HepG2 (cell line): ENCODE data around the gene IRF3. TPM values are rescaled to one million over a fixed set of nuclear protein-coding genes. Genes with fewer than 3 reads are reported as not detected.

ENCODE experiments used
- ATF1 ChIP-seq: IDR thresholded peaks from 2 replicates; pipeline ENCODE4 v1.6.1; 2016; ENCODE audit warnings: mild to moderate bottlenecking, control low read depth
- BRD4 ChIP-seq: sonication (generic); formaldehyde crosslinking; IDR thresholded peaks from 2 replicates; pipeline ENCODE4 v1.4.0; 2020; ENCODE audit warnings: missing genetic modification reagents
- DNMT1 ChIP-seq: sonication (generic); formaldehyde crosslinking; IDR thresholded peaks from 2 replicates; pipeline ENCODE4 v1.5.1; 2020; ENCODE audit warnings: mild to moderate bottlenecking, missing genetic modification reagents
- HNRNPL ChIP-seq: fragments of 200-400 bp; formaldehyde crosslinking; IDR thresholded peaks from 2 replicates; pipeline ENCODE4 v1.6.1; 2017; ENCODE audit warnings: mild to moderate bottlenecking, low read depth, low read length
- ISL2 ChIP-seq: sonication (generic); formaldehyde crosslinking; IDR thresholded peaks from 2 replicates; pipeline ENCODE4 v1.5.0; 2020; ENCODE audit warnings: missing genetic modification reagents
- MTA3 ChIP-seq: sonication (generic); formaldehyde crosslinking; IDR thresholded peaks from 2 replicates; pipeline ENCODE4 v1.4.0; 2020; ENCODE audit warnings: missing genetic modification reagents
- NFE2 ChIP-seq: sonication (generic); formaldehyde crosslinking; IDR thresholded peaks from 2 replicates; pipeline ENCODE4 v1.4.0; 2020; ENCODE audit warnings: missing genetic modification reagents
- NKX3-1 ChIP-seq: sonication (generic); formaldehyde crosslinking; IDR thresholded peaks from 2 replicates; pipeline ENCODE4 v1.5.0; 2020; ENCODE audit warnings: missing genetic modification reagents
- PHB2 ChIP-seq: fragments of 450-650 bp; IDR thresholded peaks from 2 replicates; pipeline ENCODE4 v1.6.1; 2018; ENCODE audit not compliant: partially characterized antibody
- PHF8 ChIP-seq: sonication (generic); formaldehyde crosslinking; IDR thresholded peaks from 2 replicates; pipeline ENCODE4 v1.5.0; 2020; ENCODE audit warnings: missing genetic modification reagents
- SNAPC2 ChIP-seq: sonication (generic); formaldehyde crosslinking; IDR thresholded peaks from 2 replicates; pipeline ENCODE4 v1.8.1; 2022; ENCODE audit warnings: mild to moderate bottlenecking, missing genetic modification reagents
- SOX13 ChIP-seq, 3 experiments: fragments of 450-650 bp in 1 of 3; sonication (generic) in 1 of 3; formaldehyde crosslinking in 1 of 3; IDR thresholded peaks in 2 of 3; conservative IDR thresholded peaks in 1 of 3; 2 replicates each; pipeline versions ENCODE4 v1.5.0 to v1.6.1; 2016 to 2020; ENCODE audit warnings: antibody characterized with exemption in 1 of 3, mild to moderate bottlenecking in 1 of 3, missing compliant biosample characterization in 1 of 3, missing genetic modification reagents in 1 of 3, moderate library complexity in 1 of 3
- ZBTB38 ChIP-seq: sonication (generic); formaldehyde crosslinking; IDR thresholded peaks from 2 replicates; pipeline ENCODE4 v1.5.1; 2020; ENCODE audit warnings: mild to moderate bottlenecking, missing genetic modification reagents
- ZC3H4 ChIP-seq: sonication (generic); formaldehyde crosslinking; IDR thresholded peaks from 2 replicates; pipeline ENCODE4 v1.4.0; 2020; ENCODE audit warnings: missing genetic modification reagents, borderline replicate concordance
- ZNF253 ChIP-seq: sonication (generic); formaldehyde crosslinking; IDR thresholded peaks from 2 replicates; pipeline ENCODE4 v1.8.0; 2022; ENCODE audit warnings: mild to moderate bottlenecking, missing genetic modification reagents, borderline replicate concordance
- ZNF670 ChIP-seq: sonication (generic); formaldehyde crosslinking; IDR thresholded peaks from 2 replicates; pipeline ENCODE4 v1.8.0; 2022; ENCODE audit warnings: mild to moderate bottlenecking, missing genetic modification reagents, borderline replicate concordance
- ZNF709 ChIP-seq: sonication (generic); formaldehyde crosslinking; IDR thresholded peaks from 2 replicates; pipeline ENCODE4 v1.5.0; 2020; ENCODE audit warnings: mild to moderate bottlenecking, missing genetic modification reagents
- ZNF766 ChIP-seq: sonication (generic); formaldehyde crosslinking; IDR thresholded peaks from 2 replicates; pipeline ENCODE4 v1.5.0; 2020; ENCODE audit warnings: missing genetic modification reagents, borderline replicate concordance
- ZNF776 ChIP-seq: sonication (generic); formaldehyde crosslinking; IDR thresholded peaks from 2 replicates; pipeline ENCODE4 v1.4.0; 2020; ENCODE audit warnings: mild to moderate bottlenecking, missing genetic modification reagents
- ZNF777 ChIP-seq: sonication (generic); formaldehyde crosslinking; IDR thresholded peaks from 2 replicates; pipeline ENCODE4 v1.4.0; 2020; ENCODE audit warnings: missing genetic modification reagents
- ZSCAN25 ChIP-seq: sonication (generic); formaldehyde crosslinking; IDR thresholded peaks from 2 replicates; pipeline ENCODE4 v1.8.0; 2022; ENCODE audit warnings: mild to moderate bottlenecking, missing genetic modification reagents
- polyA plus RNA-seq, 8 experiments: library from polyadenylated mRNA; depleted of rRNA in 3 of 8; stranded (reverse) in 7 of 8; unstranded in 1 of 8; fragments of >200 nt; fragmentation: Illumina TruSeq in 4 of 8; extraction: Trizol in 4 of 8; gene quantifications; 2 replicates each; pipeline versions ENCODE4 v1.2.1 to v1.2.3, GENCODE V29; 2011 to 2016; ENCODE audit warnings: low read depth in 4 of 8, missing spikeins in 1 of 8, mixed read lengths in 1 of 8; ENCODE audit not compliant: insufficient read depth in 1 of 8
- total RNA-seq, 5 experiments: library from RNA; depleted of rRNA; stranded (reverse); fragments of >200 nt; fragmentation: Illumina TruSeq; extraction: Trizol; gene quantifications; 2 replicates each; pipeline ENCODE4 v1.2.3, GENCODE V29; 2016; ENCODE audit warnings: low read depth in 1 of 5
- TF ChIP-seq, protein P1 (sequence below): IDR thresholded peaks from 2 replicates; pipeline ENCODE4 v1.6.1; 2016; ENCODE audit warnings: missing biosample characterization, missing genetic modification reagents, low read depth
- TF ChIP-seq, protein P2 (sequence below): sonication (generic); formaldehyde crosslinking; IDR thresholded peaks from 2 replicates; pipeline ENCODE4 v1.4.0; 2020; ENCODE audit warnings: missing genetic modification reagents, borderline replicate concordance
- TF ChIP-seq, protein P3 (sequence below): sonication (generic); formaldehyde crosslinking; IDR thresholded peaks from 2 replicates; pipeline ENCODE4 v1.8.1; 2022; ENCODE audit warnings: low read depth, mild to moderate bottlenecking, missing genetic modification reagents

The IRF3 gene
- total and polyA plus RNA-seq, 2 of the 13 experiments (the other 11 are each of a cell fraction or from before 2014, with no cell fraction given) = 61.9 to 65.5 TPM

DNA sequence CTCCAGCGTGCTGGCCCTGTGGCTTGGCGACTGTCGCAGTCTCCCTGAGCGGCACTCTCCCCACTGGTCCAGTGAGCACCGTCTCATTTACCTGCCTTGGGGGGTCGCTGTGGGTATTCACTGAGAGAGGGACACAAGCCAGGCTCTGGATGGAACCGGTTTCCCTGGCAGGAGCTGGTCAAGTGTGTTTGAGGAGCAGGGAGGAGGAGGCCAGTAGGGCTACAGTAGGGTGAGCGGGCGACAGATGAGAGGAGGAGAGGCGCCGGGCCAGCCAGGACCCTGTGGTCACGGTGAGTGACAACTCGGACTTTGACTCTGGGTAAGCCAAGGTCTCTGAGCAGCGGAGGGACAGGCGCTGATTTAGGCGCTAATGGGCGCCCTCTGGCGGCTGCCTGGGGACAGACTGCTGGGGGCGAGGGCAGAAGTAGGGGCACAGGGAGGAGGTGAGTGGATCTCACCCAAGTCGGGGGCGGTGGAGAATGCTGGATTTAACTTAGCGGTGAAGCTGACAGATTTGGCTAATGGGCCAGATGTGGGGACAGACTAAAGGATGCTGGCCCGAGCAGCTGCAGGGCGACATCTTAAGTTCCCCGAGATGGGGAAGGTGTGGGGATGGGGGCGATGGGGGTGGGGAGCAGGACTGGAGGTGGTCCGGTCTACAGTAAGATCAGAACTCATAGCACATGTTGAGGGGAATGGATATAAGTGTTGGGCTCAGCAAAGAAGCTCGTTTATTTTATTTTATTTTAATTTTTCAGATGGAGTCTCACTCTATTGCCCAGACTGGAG, 6.7 kb upstream of the IRF3 start (continued):
- 0 out of 2 replicates have a peak, but pooled peaks have one; percentile 17 for TF ChIP-seq ZNF777 (CRISPR knock-in tag)
- TF ChIP-seq, protein P1, sequence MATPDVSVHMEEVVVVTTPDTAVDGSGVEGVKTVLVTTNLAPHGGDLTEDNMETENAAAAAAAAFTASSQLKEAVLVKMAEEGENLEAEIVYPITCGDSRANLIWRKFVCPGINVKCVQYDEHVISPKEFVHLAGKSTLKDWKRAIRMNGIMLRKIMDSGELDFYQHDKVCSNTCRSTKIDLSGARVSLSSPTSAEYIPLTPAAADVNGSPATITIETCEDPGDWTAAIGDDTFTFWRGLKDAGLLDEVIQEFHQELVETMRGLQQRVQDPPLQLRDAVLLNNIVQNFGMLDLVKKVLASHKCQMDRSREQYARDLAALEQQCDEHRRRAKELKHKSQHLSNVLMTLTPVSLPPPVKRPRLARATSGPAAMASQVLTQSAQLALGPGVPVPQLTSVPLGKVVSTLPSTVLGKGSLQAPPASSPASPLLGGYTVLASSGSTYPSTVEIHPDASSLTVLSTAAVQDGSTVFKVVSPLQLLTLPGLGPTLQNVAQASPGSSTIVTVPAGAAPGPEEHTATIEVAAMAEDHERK = no peak
- 0 out of 2 replicates have a peak, but pooled peaks have one; percentile 58 for TF ChIP-seq ZNF709 (CRISPR knock-in tag)
- TF ChIP-seq NKX3-1 (CRISPR knock-in tag) = no peak
- peak; percentile 66 for TF ChIP-seq PHF8
- no peak for TF ChIP-seq ATF1 (CRISPR knock-in tag)
- TF ChIP-seq ZSCAN25 (CRISPR knock-in tag) = peak; percentile 73; the same call in 1 of the 2 replicates
- peak; percentile 61 for TF ChIP-seq ISL2
- TF ChIP-seq ZNF766 (CRISPR knock-in tag) = no peak
- TF ChIP-seq, protein P2, sequence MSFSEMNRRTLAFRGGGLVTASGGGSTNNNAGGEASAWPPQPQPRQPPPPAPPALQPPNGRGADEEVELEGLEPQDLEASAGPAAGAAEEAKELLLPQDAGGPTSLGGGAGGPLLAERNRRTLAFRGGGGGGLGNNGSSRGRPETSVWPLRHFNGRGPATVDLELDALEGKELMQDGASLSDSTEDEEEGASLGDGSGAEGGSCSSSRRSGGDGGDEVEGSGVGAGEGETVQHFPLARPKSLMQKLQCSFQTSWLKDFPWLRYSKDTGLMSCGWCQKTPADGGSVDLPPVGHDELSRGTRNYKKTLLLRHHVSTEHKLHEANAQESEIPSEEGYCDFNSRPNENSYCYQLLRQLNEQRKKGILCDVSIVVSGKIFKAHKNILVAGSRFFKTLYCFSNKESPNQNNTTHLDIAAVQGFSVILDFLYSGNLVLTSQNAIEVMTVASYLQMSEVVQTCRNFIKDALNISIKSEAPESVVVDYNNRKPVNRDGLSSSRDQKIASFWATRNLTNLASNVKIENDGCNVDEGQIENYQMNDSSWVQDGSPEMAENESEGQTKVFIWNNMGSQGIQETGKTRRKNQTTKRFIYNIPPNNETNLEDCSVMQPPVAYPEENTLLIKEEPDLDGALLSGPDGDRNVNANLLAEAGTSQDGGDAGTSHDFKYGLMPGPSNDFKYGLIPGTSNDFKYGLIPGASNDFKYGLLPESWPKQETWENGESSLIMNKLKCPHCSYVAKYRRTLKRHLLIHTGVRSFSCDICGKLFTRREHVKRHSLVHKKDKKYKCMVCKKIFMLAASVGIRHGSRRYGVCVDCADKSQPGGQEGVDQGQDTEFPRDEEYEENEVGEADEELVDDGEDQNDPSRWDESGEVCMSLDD (CRISPR knock-in tag) = no peak
- TF ChIP-seq MTA3 = no peak
- no peak for TF ChIP-seq NFE2 (CRISPR knock-in tag)
- peak; percentile 40; the same call in 1 of the 2 replicates for TF ChIP-seq ZBTB38 (CRISPR knock-in tag)
- peak; percentile 70; the same call in 1 of the 2 replicates for TF ChIP-seq HNRNPL
- no peak for TF ChIP-seq DNMT1
- no peak for TF ChIP-seq ZNF670 (CRISPR knock-in tag)
- TF ChIP-seq SOX13 (IDR thresholded peaks at IDR 0.05) = no peak
- no peak for TF ChIP-seq SOX13 (CRISPR knock-in tag; conservative IDR thresholded peaks at IDR 0.05 in 1 of 2, IDR thresholded peaks at IDR 0.05 in 1 of 2)
- no peak for TF ChIP-seq BRD4 (CRISPR knock-in tag)
- TF ChIP-seq ZNF253 = no peak
- 0 out of 2 replicates have a peak, but pooled peaks have one; percentile 71 for TF ChIP-seq ZNF776 (CRISPR knock-in tag)
- no peak for TF ChIP-seq ZC3H4 (CRISPR knock-in tag)
- no peak for TF ChIP-seq SNAPC2 (CRISPR knock-in tag)
- TF ChIP-seq PHB2 = no peak
- TF ChIP-seq, protein P3, sequence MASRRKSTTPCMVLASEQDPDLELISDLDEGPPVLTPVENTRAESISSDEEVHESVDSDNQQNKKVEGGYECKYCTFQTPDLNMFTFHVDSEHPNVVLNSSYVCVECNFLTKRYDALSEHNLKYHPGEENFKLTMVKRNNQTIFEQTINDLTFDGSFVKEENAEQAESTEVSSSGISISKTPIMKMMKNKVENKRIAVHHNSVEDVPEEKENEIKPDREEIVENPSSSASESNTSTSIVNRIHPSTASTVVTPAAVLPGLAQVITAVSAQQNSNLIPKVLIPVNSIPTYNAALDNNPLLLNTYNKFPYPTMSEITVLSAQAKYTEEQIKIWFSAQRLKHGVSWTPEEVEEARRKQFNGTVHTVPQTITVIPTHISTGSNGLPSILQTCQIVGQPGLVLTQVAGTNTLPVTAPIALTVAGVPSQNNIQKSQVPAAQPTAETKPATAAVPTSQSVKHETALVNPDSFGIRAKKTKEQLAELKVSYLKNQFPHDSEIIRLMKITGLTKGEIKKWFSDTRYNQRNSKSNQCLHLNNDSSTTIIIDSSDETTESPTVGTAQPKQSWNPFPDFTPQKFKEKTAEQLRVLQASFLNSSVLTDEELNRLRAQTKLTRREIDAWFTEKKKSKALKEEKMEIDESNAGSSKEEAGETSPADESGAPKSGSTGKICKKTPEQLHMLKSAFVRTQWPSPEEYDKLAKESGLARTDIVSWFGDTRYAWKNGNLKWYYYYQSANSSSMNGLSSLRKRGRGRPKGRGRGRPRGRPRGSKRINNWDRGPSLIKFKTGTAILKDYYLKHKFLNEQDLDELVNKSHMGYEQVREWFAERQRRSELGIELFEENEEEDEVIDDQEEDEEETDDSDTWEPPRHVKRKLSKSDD = peak; percentile 69; the same call in 1 of the 2 replicates
